ENCODE results near the gene MEF2D. TPM values are rescaled to one million over a fixed set of nuclear protein-coding genes. Genes with fewer than 3 reads are reported as not detected.

MEF2D gene
- total and polyA plus RNA-seq, 12 donors: 7.8 to 89.9 (median 50.0) TPM

DNA sequence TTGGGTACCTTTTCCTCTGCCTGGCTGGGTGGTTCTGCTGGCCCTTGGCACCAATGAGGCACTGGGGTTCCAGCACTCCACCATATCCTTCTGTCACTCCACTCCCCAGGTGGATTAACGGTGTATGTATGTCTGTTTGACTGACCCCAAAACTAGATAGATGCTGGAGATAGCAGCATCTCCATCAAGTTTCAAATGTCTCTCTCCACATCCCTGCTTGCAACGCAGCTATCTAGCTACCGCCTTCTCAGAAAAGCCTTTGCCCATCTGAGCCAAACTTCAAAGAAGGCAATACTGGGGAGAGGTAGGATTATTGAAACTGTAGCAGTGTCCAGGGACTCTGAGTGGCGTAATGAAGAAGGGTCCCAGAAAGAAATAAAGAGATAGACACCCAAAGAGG lies 67.5 kb downstream of the MEF2D start:
- TF ChIP-seq, protein P1, sequence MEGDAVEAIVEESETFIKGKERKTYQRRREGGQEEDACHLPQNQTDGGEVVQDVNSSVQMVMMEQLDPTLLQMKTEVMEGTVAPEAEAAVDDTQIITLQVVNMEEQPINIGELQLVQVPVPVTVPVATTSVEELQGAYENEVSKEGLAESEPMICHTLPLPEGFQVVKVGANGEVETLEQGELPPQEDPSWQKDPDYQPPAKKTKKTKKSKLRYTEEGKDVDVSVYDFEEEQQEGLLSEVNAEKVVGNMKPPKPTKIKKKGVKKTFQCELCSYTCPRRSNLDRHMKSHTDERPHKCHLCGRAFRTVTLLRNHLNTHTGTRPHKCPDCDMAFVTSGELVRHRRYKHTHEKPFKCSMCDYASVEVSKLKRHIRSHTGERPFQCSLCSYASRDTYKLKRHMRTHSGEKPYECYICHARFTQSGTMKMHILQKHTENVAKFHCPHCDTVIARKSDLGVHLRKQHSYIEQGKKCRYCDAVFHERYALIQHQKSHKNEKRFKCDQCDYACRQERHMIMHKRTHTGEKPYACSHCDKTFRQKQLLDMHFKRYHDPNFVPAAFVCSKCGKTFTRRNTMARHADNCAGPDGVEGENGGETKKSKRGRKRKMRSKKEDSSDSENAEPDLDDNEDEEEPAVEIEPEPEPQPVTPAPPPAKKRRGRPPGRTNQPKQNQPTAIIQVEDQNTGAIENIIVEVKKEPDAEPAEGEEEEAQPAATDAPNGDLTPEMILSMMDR (IDR thresholded peaks at IDR 0.05): no peak
- TF ChIP-seq POLR2A (IDR thresholded peaks at IDR 0.05): no peak
- Histone ChIP-seq H3K9me3 (replicated peaks in 1 of 3) (no peaks in the 10 kb centered on the region), H3K4me3 (no peak overlapping the region), H3K27me3 (peaks cover 74% of the 10 kb centered on the region), H3K27ac (no peak overlapping the region), H3K36me3 (replicated peaks in 1 of 2) (no peaks in the 10 kb centered on the region), H3K4me1 (replicated peaks in 1 of 2) (peaks cover 7 to 15% of the 10 kb centered on the region in 2 donors)
- DNase-seq: no peak
- intact Hi-C loops (cut with DNase I): no loop called here
- WGBS, 4 donors: 32 to 60% (median 37%) methylated on average over 4 of the region's 4 CpGs

DNA sequence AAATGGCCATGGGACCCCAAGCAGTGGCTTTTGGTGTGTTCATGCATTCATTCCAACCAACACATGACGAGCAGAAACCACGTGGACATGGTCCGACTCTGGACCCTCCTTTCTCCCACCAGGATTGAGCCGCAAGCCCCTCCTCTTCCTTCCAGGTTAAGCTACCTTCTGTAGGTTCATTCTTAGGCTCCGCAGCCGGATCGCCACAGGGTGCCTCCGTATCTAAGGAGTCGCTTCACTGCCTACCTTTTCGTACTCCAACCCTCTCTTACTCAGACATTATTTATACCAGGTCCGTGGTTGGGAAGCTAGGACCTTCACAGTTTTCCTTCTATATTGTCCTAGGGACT lies 67.9 kb downstream of the MEF2D start:
- Histone ChIP-seq H3K4me3 (no peak overlapping the region), H3K9me3 (replicated peaks in 1 of 3) (no peaks in the 10 kb centered on the region), H3K27ac (no peak overlapping the region), H3K36me3 (replicated peaks in 1 of 2) (no peaks in the 10 kb centered on the region), H3K4me1 (replicated peaks in 1 of 2) (peaks cover 7 to 15% of the 10 kb centered on the region in 2 donors), H3K27me3 (peaks cover 71% of the 10 kb centered on the region)
- WGBS, 4 donors: 13 to 20% (median 16%) methylated on average over 11 of the region's 11 CpGs
- intact Hi-C loops (cut with DNase I): no loop called here
- no peak for DNase-seq
- TF ChIP-seq POLR2A (IDR thresholded peaks at IDR 0.05): no peak
- TF ChIP-seq, protein P1 (IDR thresholded peaks at IDR 0.05): no peak

DNA sequence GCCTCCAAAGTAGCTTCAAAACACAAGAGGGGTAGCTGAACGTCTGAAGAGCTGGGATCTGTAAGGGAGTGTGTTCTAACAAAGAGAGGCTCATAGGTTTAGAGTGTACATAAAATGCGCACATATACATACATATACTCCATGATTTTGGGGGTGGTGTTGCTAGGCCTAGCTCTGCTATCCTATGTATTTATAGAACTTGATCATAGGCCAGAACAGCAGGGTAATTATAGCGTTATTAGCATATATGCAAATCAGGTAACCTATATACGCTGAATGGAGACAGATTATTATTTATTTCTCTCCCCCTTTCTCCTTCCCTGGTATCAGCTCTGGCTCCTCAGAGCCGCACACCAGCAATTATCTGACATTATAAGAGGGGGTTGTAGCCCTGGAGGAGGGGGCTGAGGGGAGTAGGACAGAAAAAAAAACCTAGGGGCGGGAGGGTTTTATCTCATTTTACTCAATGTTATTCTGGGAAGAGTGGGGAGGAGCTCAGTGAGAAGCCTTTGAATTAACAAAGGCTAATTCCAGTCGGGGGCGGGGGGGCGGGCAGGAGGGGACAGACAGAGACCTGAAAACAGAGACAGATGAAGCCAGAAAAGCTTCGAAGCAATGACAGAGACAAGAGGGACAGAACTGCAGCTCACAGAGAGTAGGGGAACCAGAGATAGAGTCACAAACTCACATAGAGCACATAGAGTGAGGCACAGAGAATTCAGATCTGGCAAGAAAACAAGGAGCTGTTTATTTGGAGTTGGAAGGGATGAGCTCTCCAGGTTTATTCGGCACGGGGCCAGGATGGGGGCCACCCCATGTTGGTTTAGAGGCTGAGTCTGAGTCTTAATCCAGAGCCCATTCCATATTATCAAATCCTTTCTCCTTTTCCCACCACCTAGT lies 68.6 kb downstream of the MEF2D start:
- Histone ChIP-seq H3K4me3 (no peak overlapping the region), H3K27ac (no peak overlapping the region), H3K36me3 (replicated peaks in 1 of 2) (no peaks in the 10 kb centered on the region), H3K27me3 (peaks cover 68% of the 10 kb centered on the region), H3K4me1 (replicated peaks in 1 of 2) (peaks cover 7 to 15% of the 10 kb centered on the region in 2 donors), H3K9me3 (replicated peaks in 1 of 3) (no peaks in the 10 kb centered on the region)
- intact Hi-C loops (cut with DNase I): no loop called here
- TF ChIP-seq, protein P1 (IDR thresholded peaks at IDR 0.05): no peak
- TF ChIP-seq POLR2A (IDR thresholded peaks at IDR 0.05): no peak
- WGBS, 4 donors: 30 to 35% (median 33%) methylated on average over 12 of the region's 12 CpGs
- DNase-seq: no peak

DNA sequence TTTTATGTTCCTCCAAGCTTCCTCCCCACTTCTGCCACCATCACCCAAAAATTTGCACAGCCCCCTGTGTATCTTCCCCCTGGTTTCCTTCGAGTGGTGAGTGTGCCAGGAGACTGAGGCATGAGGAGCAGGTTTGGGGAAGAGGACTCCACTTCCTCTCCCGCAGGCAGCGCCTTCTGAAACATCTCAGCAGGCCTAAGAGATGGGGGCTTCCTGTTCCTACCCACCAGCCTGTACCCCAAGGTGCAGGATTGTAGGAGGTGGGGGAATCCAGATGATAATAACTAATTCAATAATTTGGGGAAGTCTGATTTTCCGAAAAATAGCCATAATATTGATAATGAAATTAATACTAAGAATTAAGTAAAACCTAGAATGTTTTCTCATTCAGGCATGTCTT lies 69.2 kb downstream of the MEF2D start:
- peaks cover 65% of the 10 kb centered on the region for H3K27me3 ChIP-seq
- intact Hi-C loops (cut with DNase I): no loop called here
- 53 to 64% (median 58%) methylated on average over 4 of the region's 4 CpGs for WGBS, 4 donors
- no peak overlapping the region for H3K27ac ChIP-seq
- H3K4me1 ChIP-seq (replicated peaks in 1 of 2): peaks cover 4 to 9% of the 10 kb centered on the region in 2 donors
- no peaks in the 10 kb centered on the region for H3K36me3 ChIP-seq (replicated peaks in 1 of 2)
- TF ChIP-seq, protein P1 (IDR thresholded peaks at IDR 0.05): no peak
- no peak for TF ChIP-seq POLR2A (IDR thresholded peaks at IDR 0.05)
- H3K4me3 ChIP-seq: no peak overlapping the region
- no peak for DNase-seq
- no peaks in the 10 kb centered on the region for H3K9me3 ChIP-seq (replicated peaks in 1 of 3)

Measured in adrenal gland (tissue), 12 donors.